ENCODE data around the gene TAF4.

Gene TAF4

GRCh38 chr20:61932711-61933480 lies 132.8 kb downstream of the TAF4 start:
- DNase-seq (ENCODE audit: low spot score) = no peak

GRCh38 chr20:61932199-61932592 lies 133.5 kb downstream of the TAF4 start:
- no peak for DNase-seq (ENCODE audit: low spot score)

- DNase-seq (ENCODE audit: low spot score) = no peak
Measured at GRCh38 chr20:61931476-61932198, 134.0 kb downstream of the TAF4 start.

- no peak for DNase-seq (ENCODE audit: low spot score)
Measured at GRCh38 chr20:61930776-61931475, 134.8 kb downstream of the TAF4 start.

GRCh38 chr20:61929971-61930666 lies 135.6 kb downstream of the TAF4 start:
- DNase-seq (ENCODE audit: low spot score) = no peak

GRCh38 chr20:61929561-61929960 lies 136.1 kb downstream of the TAF4 start:
- DNase-seq (ENCODE audit: low spot score) = no peak

GRCh38 chr20:61927826-61928541 lies 137.7 kb downstream of the TAF4 start:
- no peak for DNase-seq (ENCODE audit: low spot score)

- no peak for DNase-seq (ENCODE audit: low spot score)
Measured at GRCh38 chr20:61927193-61927825, 138.4 kb downstream of the TAF4 start.

- no peak for DNase-seq (ENCODE audit: low spot score)
Measured at GRCh38 chr20:61926796-61927192, 138.9 kb downstream of the TAF4 start.

- DNase-seq (ENCODE audit: low spot score) = no peak
Measured at GRCh38 chr20:61926253-61926613, 139.4 kb downstream of the TAF4 start.

GRCh38 chr20:61925555-61926252 lies 140.0 kb downstream of the TAF4 start:
- no peak for DNase-seq (ENCODE audit: low spot score)

- no peak for DNase-seq (ENCODE audit: low spot score)
Measured at GRCh38 chr20:61924858-61925554, 140.7 kb downstream of the TAF4 start.

Small RNAs within 50 kb of the gene (small RNA-seq; reads per million reads assigned to genes)
- gene MIR3195 = 0 reads per million in 2 experiments

Data from SK-N-DZ (cell line).